CD4-positive, alpha-beta T cell treated with Interleukin-15 for 4 hours (primary cell): Measurements from ENCODE around the gene KIF7.
A peak's percentile ranks its signal among the peaks of the same experiment; 100 is the strongest.

ENCODE experiments used
- DNase-seq: peaks from one replicate; pipeline ENCODE4 v3.0.0-alpha.2; 2020; ENCODE audit warnings: low spot score

KIF7 gene

GRCh38 chr15:89649013-89649625 lies 6.1 kb downstream of the KIF7 start:
- no peak for DNase-seq

GRCh38 chr15:89648106-89649012 lies 6.9 kb downstream of the KIF7 start:
- no peak for DNase-seq

- peak; percentile 47 for DNase-seq
These were observed 7.9 kb downstream of the KIF7 start for GRCh38 chr15:89647191-89647851.

GRCh38 chr15:89646416-89647141 lies 8.7 kb downstream of the KIF7 start:
- DNase-seq = no peak

GRCh38 chr15:89645680-89646079 lies 9.6 kb downstream of the KIF7 start:
- no peak for DNase-seq

- DNase-seq = no peak
These were observed 13.2 kb downstream of the KIF7 start for GRCh38 chr15:89642106-89642505.

- no peak for DNase-seq
These were observed 14.2 kb downstream of the KIF7 start for GRCh38 chr15:89641053-89641452.

- no peak for DNase-seq
These were observed 15.0 kb downstream of the KIF7 start for GRCh38 chr15:89640245-89640644.

- no peak for DNase-seq
These were observed 21.7 kb downstream of the KIF7 start for GRCh38 chr15:89633585-89633984.

- DNase-seq = no peak
These were observed 22.5 kb downstream of the KIF7 start for GRCh38 chr15:89632563-89633430.

GRCh38 chr15:89631902-89632264 lies 23.4 kb downstream of the KIF7 start:
- no peak for DNase-seq

- no peak for DNase-seq
These were observed 24.0 kb downstream of the KIF7 start for GRCh38 chr15:89630974-89631901.

GRCh38 chr15:89630260-89630659 lies 25.0 kb downstream of the KIF7 start:
- DNase-seq = no peak

GRCh38 chr15:89629829-89630228 lies 25.4 kb downstream of the KIF7 start:
- no peak for DNase-seq

GRCh38 chr15:89628806-89629715 lies 26.2 kb downstream of the KIF7 start:
- no peak for DNase-seq

GRCh38 chr15:89628301-89628700 lies 27.0 kb downstream of the KIF7 start:
- no peak for DNase-seq

- DNase-seq = no peak
These were observed 27.9 kb downstream of the KIF7 start for GRCh38 chr15:89627256-89627970.

- no peak for DNase-seq
These were observed 29.6 kb downstream of the KIF7 start for GRCh38 chr15:89625716-89626115.

- DNase-seq = no peak
These were observed 32.1 kb downstream of the KIF7 start for GRCh38 chr15:89623165-89623564.
